Measurements from ENCODE around the gene MYBBP1A. TPM values are rescaled to one million over a fixed set of nuclear protein-coding genes. Genes with fewer than 3 reads are reported as not detected.

MYBBP1A gene
- total RNA-seq, 1 experiment from 2014 or later: 155 TPM

DNA sequence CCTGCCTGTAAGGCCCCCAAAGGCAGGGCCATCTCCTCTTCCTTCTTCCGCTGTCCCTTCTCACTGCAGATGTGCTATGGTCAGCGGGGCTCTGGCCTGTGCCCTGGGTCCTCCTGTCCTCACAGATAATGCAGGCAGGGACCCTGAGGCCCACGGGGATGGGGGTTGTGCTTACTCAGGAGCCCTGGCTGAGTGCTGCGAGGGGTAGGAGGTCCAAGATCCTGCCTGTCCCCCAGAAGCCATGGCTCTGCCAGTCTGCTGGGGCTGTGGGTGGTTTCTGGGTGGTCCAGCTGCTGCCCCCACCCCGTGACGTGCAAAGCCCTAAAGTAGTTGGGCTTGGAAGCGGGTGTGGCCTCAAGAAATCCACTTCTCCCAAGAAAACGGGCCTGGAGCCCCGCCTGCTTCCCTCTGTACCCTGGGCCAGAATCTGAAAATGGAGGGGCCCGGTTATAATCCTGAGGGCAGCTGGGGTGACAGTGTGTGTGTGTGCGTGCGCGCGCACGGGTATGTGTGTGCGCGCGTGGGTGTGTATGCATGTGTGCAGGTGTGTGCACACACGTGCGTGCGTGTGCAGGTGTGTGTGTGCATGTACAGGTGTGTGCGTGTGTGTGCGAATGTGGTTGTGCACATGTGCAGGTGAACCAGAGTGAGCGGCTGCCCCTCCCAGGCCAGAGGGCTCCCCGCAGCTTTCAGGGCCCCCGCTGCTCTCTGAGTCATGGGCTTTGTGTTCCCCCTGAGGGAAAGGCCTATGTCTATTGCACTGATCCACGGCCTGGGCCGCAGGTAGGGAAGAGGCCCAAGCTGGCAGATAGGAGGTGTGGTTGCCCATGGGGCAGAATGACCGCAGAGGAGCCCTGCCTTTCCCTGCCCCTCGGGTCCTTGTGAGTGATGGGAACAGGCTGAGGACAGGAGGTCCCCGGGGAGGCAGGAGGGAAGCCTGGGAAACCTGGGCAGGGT lies 42.8 kb downstream of the MYBBP1A start:
- Histone ChIP-seq H3K27ac (ENCODE audit: low read length) (no peak overlapping the region), H3F3A (ENCODE audit: low read length, unreplicated experiment) (no peaks in the 10 kb centered on the region), H3K4me1 (ENCODE audit: insufficient read depth, low read length) (peaks cover 15% of the 10 kb centered on the region), H3K36me3 (ENCODE audit: low read depth, low read length) (no peaks in the 10 kb centered on the region), H3K27me3 (ENCODE audit: low read length) (no peaks in the 10 kb centered on the region), H3K9me3 (ENCODE audit: low read length) (no peaks in the 10 kb centered on the region), H3K9ac (ENCODE audit: low read length) (no peak overlapping the region), H3K9me2 (replicated peaks; ENCODE audit: low read length) (no peaks in the 10 kb centered on the region), H3K79me2 (ENCODE audit: low read length) (no peaks in the 10 kb centered on the region), H4K20me1 (ENCODE audit: low read length) (no peaks in the 10 kb centered on the region), H3K4me2 (ENCODE audit: low read length) (no peak overlapping the region), H3K4me3 (ENCODE audit: low read length) (no peak overlapping the region), H2AFZ (ENCODE audit: low read length) (no peak overlapping the region)
- no TSS peak for BruUV-seq (replicated peaks)
- DNase-seq (no peak), ATAC-seq (no peak)
- intact Hi-C loops (cut with micrococcal nuclease): no loop called here
- TF ChIP-seq EZH2 (IDR thresholded peaks at IDR 0.05; ENCODE audit: low read length, unreplicated experiment) (no peak), EZH2phosphoT487 (IDR thresholded peaks at IDR 0.05; ENCODE audit: borderline replicate concordance, low read length) (no peak)
- TF ChIP-seq, protein P1, sequence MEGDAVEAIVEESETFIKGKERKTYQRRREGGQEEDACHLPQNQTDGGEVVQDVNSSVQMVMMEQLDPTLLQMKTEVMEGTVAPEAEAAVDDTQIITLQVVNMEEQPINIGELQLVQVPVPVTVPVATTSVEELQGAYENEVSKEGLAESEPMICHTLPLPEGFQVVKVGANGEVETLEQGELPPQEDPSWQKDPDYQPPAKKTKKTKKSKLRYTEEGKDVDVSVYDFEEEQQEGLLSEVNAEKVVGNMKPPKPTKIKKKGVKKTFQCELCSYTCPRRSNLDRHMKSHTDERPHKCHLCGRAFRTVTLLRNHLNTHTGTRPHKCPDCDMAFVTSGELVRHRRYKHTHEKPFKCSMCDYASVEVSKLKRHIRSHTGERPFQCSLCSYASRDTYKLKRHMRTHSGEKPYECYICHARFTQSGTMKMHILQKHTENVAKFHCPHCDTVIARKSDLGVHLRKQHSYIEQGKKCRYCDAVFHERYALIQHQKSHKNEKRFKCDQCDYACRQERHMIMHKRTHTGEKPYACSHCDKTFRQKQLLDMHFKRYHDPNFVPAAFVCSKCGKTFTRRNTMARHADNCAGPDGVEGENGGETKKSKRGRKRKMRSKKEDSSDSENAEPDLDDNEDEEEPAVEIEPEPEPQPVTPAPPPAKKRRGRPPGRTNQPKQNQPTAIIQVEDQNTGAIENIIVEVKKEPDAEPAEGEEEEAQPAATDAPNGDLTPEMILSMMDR (conservative IDR thresholded peaks at IDR 0.05; ENCODE audit: low read depth, low read length): no peak
- POLR2A ChIA-PET (ENCODE audit: unreplicated experiment): no interaction called here
- CTCF ChIA-PET: no interaction called here

DNA sequence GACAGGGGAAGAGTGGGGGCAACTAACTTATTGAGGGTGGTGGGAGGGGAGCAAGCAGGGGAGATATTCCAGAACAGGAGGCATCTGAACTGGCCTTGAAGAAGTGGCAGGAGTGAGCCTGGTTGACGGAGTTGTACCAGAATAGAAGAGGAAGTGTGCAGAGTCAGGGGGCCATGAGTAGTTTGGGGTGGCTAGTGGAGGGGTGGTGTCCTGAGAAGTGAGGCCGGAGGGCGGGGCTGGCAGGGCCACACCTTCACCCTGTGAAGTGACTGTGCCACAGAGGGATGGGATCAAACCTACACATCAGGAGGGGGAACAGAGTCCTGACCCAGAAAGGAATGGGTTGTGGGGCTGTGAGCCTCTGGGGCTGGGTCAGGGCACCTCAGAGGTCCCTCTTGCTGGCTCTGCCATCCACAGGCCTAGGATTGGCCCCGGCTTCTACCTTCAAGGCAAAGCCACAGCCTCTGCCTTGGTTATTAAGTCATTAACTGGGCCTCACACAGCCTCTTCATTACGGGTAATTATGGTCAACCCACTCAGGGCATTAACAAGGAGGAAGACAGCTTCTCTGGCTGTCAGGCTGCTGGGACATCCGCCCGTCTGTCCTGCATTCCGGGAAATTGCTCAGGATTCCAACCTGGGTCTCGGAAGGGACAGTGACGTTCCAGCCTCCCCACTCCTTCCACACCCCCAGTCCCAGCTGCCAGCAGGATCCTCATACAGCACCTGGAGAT lies 43.8 kb downstream of the MYBBP1A start:
- Histone ChIP-seq H3K9me3 (ENCODE audit: low read length) (no peaks in the 10 kb centered on the region), H3K79me2 (ENCODE audit: low read length) (no peaks in the 10 kb centered on the region)
- POLR2A ChIA-PET (ENCODE audit: unreplicated experiment): no interaction called here

More for the DNA sequence above, 43.8 kb downstream of the MYBBP1A start:
- DNase-seq: no peak
- no peak overlapping the region for H3K9ac ChIP-seq (ENCODE audit: low read length)
- H3F3A ChIP-seq (ENCODE audit: low read length, unreplicated experiment): no peaks in the 10 kb centered on the region
- no peak overlapping the region for H3K4me3 ChIP-seq (ENCODE audit: low read length)
- ATAC-seq: no peak
- no peaks in the 10 kb centered on the region for H4K20me1 ChIP-seq (ENCODE audit: low read length)
- no peaks in the 10 kb centered on the region for H3K27me3 ChIP-seq (ENCODE audit: low read length)
- H3K4me1 ChIP-seq (ENCODE audit: insufficient read depth, low read length): peaks cover 15% of the 10 kb centered on the region
- H3K36me3 ChIP-seq (ENCODE audit: low read depth, low read length): no peaks in the 10 kb centered on the region
- no peak overlapping the region for H2AFZ ChIP-seq (ENCODE audit: low read length)
- H3K9me2 ChIP-seq (replicated peaks; ENCODE audit: low read length): no peaks in the 10 kb centered on the region
- TF ChIP-seq EZH2phosphoT487 (IDR thresholded peaks at IDR 0.05; ENCODE audit: borderline replicate concordance, low read length) (no peak), EZH2 (IDR thresholded peaks at IDR 0.05; ENCODE audit: low read length, unreplicated experiment) (no peak)
- TF ChIP-seq, protein P1 (conservative IDR thresholded peaks at IDR 0.05; ENCODE audit: low read depth, low read length): no peak
- H3K27ac ChIP-seq (ENCODE audit: low read length): no peak overlapping the region
- H3K4me2 ChIP-seq (ENCODE audit: low read length): no peak overlapping the region
- CTCF ChIA-PET: no interaction called here
- no TSS peak for BruUV-seq (replicated peaks)
- intact Hi-C loops (cut with micrococcal nuclease): no loop called here
